Heart right ventricle (tissue), 16 donors: ENCODE measurements around the gene TUBAL3. TPM values are rescaled to one million over a fixed set of nuclear protein-coding genes. Genes with fewer than 3 reads are reported as not detected.

Experiments
- ATAC-seq, 8 donors: fragments of 200-7000 bp; cut with Tn5 transposase; one replicate each; pipeline ENCODE4 v1.9.1; 2020; ENCODE audit warnings: mild to moderate bottlenecking in 8 of 8, moderate library complexity in 8 of 8, moderate number of reproducible peaks in 1 of 8
- DNase-seq, 2 donors: peaks; one replicate each; pipeline ENCODE4 v3.0.0-alpha.2; 2020
- H3K27ac ChIP-seq, 10 donors: fragments of 200-600 bp; sonication (generic) in 2 of 10; one replicate each; pipeline versions ENCODE4 v1.5.0 to v1.8.0; 2020 to 2022; ENCODE audit warnings: mild to moderate bottlenecking in 3 of 10
- H3K27me3 ChIP-seq, 7 donors: fragments of 200-600 bp; one replicate each; pipeline ENCODE4 v1.8.0; 2021 to 2022; ENCODE audit warnings: mild to moderate bottlenecking in 2 of 7
- H3K36me3 ChIP-seq, 9 donors: fragments of 200-600 bp; sonication (generic) in 1 of 9; one replicate each; pipeline versions ENCODE4 v1.5.0 to v1.8.0; 2020 to 2022; ENCODE audit warnings: mild to moderate bottlenecking in 2 of 9
- H3K4me1 ChIP-seq, 9 donors: fragments of 200-600 bp; sonication (generic) in 1 of 9; one replicate each; pipeline versions ENCODE4 v1.5.0 to v1.8.0; 2020 to 2022; ENCODE audit warnings: mild to moderate bottlenecking in 4 of 9
- H3K4me3 ChIP-seq, 10 donors: fragments of 200-600 bp; sonication (generic) in 2 of 10; one replicate each; pipeline versions ENCODE4 v1.5.0 to v1.8.0; 2020 to 2022; ENCODE audit warnings: mild to moderate bottlenecking in 7 of 10, moderate library complexity in 2 of 10
- H3K9me3 ChIP-seq, 11 donors: fragments of 200-600 bp in 10 of 11; sonication (generic) in 2 of 11; one replicate each; pipeline versions ENCODE4 v1.5.0 to v1.8.0; 2013 to 2022; ENCODE audit warnings: mild to moderate bottlenecking in 2 of 11, control low read depth in 1 of 11, moderate library complexity in 1 of 11
- WGBS, 2 donors: extraction: QIAGEN DNeasy Blood & Tissue Kit; methylation state at CpG; one replicate each; pipeline ENCODE4 v1.1.7; 2013; ENCODE audit warnings: inconsistent platforms in 1 of 2; 5-methylcytosine and 5-hydroxymethylcytosine counted together
- intact Hi-C, 10 donors: fragments of 100-400 bp; cut with DNase I; formaldehyde crosslinking; loops; one replicate each; pipeline versions ENCODE4 v1.11.1 to v1.14.2; 2022
- polyA plus RNA-seq, 2 donors: library from polyadenylated mRNA; stranded (reverse); fragments of 200-250 nt; gene quantifications; one replicate each; pipeline ENCODE4 v1.2.3, GENCODE V29; 2013
- total RNA-seq, 10 donors: library from RNA; stranded (reverse); fragmentation: NEBNext Ultra II Directional in 3 of 10; extraction: Animal tissue kit (Norgen Biotek cat#: 25700) in 3 of 10; gene quantifications; one replicate each; pipeline versions ENCODE4 v1.2.1 to v1.2.4, GENCODE V29; 2021 to 2023
- TF ChIP-seq, protein P1 (sequence below), 9 donors: fragments of 200-600 bp; sonication (generic) in 2 of 9; IDR thresholded peaks; one replicate each; pipeline versions ENCODE4 v1.5.0 to v1.8.0; 2021 to 2022; ENCODE audit warnings: antibody characterized with exemption in 9 of 9, mild to moderate bottlenecking in 5 of 9, moderate library complexity in 1 of 9
- donor health status: Arrhythmogenic right ventricular cardiomyopathy.
- donor health status: ischemic (EF 13 %, LVEDD 7.1; RV severe dilation, severe dysfunction).
- donor health status: healthy with polysubstance abuse.
- donor health status: DM: no; HTN: yes; CAD: no.
- donor health status: DM: no; HTN: no; CAD: no.
- donor health status: ischemic (EF 25% LVEDD 6.9; RV normal size, moderate dysfunction).
- donor health status: ischemic (EF 25% LVEDD 5.7; RV mildly dilated, moderate dysfunction).
- donor health status: healthy.
- donor health status: DM: yes; HTN: yes; CAD: no.
- donor health status: Ischemic cardiomyopathy.
- donor health status: ischemic (EF 35%, LVEDD 5.7; RV mildly dilated, moderate dysfunction).
- donor health status: nonischemic (EF 11% LVEDD 7.7; RV severe dilation, severe dysfunction).
- donor health status: DM: yes; HTN: yes; CAD: no.
- donor health status: PGD.
- donor health status: ischemic (EF 29% LVEDD 5.4; RV normal size, mild dysfunction).
- donor health status: nonischemic (EF 23%, LVEDD 6.1; RV moderate dilation, normal function).

Gene TUBAL3
- total and polyA plus RNA-seq, 12 donors = 0.14 to 0.72 (median 0.20) TPM; not detected in 3

DNA sequence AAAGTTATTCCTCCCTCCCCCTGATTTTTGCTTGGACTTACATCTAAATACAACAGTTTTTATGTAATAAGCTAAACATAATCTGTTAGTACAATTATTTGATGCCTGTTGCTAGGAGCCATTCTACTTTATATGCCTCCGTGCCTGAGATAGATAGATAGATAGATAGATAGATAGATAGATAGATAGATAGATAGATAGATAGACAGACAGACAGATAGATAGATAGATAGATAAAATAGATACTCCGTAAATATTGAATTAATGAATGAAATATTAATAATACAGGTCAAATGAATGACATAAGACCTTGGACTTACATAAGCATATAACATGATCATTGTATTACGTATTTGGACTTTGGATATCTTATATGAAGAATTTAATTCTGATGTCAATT is 30.7 kb upstream of the TUBAL3 start:
- 91 to 96% methylated on average over 3 of the region's 3 CpGs for WGBS, 2 donors
- intact Hi-C loops = loop anchor here in 4 of 10 donors (2.0 to 10.0 kb wide), 4 partner anchors 439 to 618 kb away; no protein-coding TSS in a partner anchor
- no peaks in the 10 kb centered on the region for H3K4me1 ChIP-seq
- ATAC-seq (no peak), DNase-seq (no peak)
- H3K27me3 ChIP-seq = no peaks in the 10 kb centered on the region
- TF ChIP-seq, protein P1, sequence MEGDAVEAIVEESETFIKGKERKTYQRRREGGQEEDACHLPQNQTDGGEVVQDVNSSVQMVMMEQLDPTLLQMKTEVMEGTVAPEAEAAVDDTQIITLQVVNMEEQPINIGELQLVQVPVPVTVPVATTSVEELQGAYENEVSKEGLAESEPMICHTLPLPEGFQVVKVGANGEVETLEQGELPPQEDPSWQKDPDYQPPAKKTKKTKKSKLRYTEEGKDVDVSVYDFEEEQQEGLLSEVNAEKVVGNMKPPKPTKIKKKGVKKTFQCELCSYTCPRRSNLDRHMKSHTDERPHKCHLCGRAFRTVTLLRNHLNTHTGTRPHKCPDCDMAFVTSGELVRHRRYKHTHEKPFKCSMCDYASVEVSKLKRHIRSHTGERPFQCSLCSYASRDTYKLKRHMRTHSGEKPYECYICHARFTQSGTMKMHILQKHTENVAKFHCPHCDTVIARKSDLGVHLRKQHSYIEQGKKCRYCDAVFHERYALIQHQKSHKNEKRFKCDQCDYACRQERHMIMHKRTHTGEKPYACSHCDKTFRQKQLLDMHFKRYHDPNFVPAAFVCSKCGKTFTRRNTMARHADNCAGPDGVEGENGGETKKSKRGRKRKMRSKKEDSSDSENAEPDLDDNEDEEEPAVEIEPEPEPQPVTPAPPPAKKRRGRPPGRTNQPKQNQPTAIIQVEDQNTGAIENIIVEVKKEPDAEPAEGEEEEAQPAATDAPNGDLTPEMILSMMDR (IDR thresholded peaks at IDR 0.05) = no peak
- no peak overlapping the region for H3K4me3 ChIP-seq
- peaks cover 0 to 8% (median 0%) of the 10 kb centered on the region in 11 donors for H3K9me3 ChIP-seq
- peaks cover 0 to 16% (median 0%) of the 10 kb centered on the region in 9 donors for H3K36me3 ChIP-seq
- no peak overlapping the region for H3K27ac ChIP-seq

DNA sequence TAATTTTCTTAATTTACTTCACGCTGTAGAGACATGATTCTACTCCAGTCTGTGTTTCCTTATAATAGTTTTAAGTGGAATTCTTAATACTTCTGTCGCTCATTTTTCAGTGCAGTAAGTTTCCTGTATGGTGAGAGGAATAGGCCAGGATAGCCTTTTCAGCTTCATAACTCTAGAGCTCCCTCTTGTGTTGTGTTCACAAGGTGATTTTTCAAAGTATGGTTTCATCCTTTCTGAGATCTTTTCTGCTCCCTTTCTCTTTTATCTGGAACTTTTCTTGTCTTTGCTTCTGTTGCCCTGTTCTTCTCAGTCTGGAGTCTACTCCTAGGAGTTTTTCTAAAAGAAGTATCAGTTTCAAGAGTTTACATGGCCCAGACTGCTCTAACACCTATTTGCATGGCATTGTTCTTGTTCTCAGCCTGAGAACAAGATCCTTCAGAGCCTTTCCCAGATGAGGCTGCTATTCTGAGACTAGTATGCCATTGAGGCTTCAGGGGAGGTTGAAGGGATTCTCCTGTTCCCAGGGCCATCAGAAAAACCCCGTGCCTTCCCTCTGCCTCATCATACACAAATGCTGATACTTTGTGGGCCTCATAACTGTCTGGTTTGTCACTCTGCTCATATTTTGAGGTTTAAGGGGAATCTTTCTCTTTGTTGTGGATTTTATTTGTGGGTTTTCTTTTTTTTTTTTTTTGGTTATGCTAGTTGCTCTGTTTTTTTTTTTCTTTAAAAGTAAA is 29.6 kb upstream of the TUBAL3 start:
- WGBS, 2 donors = 51 to 54% methylated on average over 3 of the region's 3 CpGs
- H3K27ac ChIP-seq = no peak overlapping the region
- TF ChIP-seq, protein P1 (IDR thresholded peaks at IDR 0.05) = peak; percentile 26 to 79 (median 71)
- DNase-seq (no peak), ATAC-seq (peak in 3 of 8 donors; percentile 59 to 68 (median 61))
- H3K4me1 ChIP-seq = no peaks in the 10 kb centered on the region
- H3K4me3 ChIP-seq = no peak overlapping the region
- peaks cover 0 to 8% (median 0%) of the 10 kb centered on the region in 11 donors for H3K9me3 ChIP-seq
- peaks cover 0 to 27% (median 0%) of the 10 kb centered on the region in 9 donors for H3K36me3 ChIP-seq
- intact Hi-C loops = loop anchor here in 9 of 10 donors (1.0 to 10.0 kb wide), 6 partner anchors 441 to 589 kb away; no protein-coding TSS in a partner anchor
- H3K27me3 ChIP-seq = no peaks in the 10 kb centered on the region

DNA sequence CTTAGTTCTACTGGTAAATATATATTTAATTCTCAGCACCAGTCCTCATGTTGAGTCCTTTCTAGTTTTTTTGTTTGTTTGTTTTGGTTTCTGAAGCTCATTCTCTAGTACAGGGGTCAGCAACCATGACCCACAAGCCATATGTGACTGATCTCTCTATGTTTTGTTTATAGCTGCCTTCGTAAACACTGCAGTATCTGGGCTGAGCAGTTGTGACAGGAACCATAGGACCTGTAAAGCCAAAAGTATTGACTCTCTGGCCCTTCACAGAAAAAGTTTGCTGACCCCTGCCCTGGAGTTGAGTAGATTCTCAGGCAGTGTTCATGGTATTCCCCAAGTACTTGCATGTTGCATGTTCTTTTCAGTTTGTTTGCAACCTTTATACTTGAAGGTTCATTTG is 28.6 kb upstream of the TUBAL3 start:
- H3K27me3 ChIP-seq = no peaks in the 10 kb centered on the region
- ATAC-seq (no peak), DNase-seq (no peak)
- H3K4me1 ChIP-seq = peaks cover 0 to 2% (median 0%) of the 10 kb centered on the region in 9 donors
- 85 to 86% methylated on average over 1 of the region's 1 CpG for WGBS, 2 donors
- H3K4me3 ChIP-seq = no peak overlapping the region
- no peak overlapping the region for H3K27ac ChIP-seq
- TF ChIP-seq, protein P1 (IDR thresholded peaks at IDR 0.05) = no peak
- intact Hi-C loops = loop anchor here in 7 of 10 donors (5.0 to 10.0 kb wide), 4 partner anchors 442 to 588 kb away; no protein-coding TSS in a partner anchor
- H3K36me3 ChIP-seq = peaks cover 0 to 27% (median 0%) of the 10 kb centered on the region in 9 donors
- peaks cover 0 to 8% (median 0%) of the 10 kb centered on the region in 11 donors for H3K9me3 ChIP-seq

DNA sequence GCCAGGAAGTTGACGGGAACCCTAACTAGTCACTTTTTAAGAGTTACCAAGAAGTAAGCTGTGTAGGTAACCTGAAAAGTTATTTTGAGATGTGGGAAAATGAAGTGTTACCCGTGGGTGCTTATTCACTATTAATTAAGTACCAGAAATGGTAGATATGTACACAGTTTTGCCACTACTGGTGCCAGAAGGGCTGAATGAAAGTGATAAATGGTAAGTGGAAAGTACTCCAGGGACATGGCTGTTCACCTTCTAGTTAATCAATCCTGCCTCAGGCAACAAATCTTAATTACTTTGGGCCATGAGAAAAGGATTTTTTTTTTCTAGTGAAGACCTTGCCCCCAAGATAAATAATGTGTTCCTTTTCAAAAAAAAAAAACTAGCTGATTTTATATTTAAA is 23.5 kb upstream of the TUBAL3 start:
- peak overlapping the region in 1 of 10 donors; percentile 27 for H3K27ac ChIP-seq
- TF ChIP-seq, protein P1 (IDR thresholded peaks at IDR 0.05) = no peak
- peaks cover 0 to 27% (median 0%) of the 10 kb centered on the region in 9 donors for H3K36me3 ChIP-seq
- no peak overlapping the region for H3K4me3 ChIP-seq
- peaks cover 0 to 14% (median 0%) of the 10 kb centered on the region in 9 donors for H3K4me1 ChIP-seq
- intact Hi-C loops = no loop called here
- ATAC-seq = no peak
- H3K9me3 ChIP-seq = peaks cover 0 to 8% (median 0%) of the 10 kb centered on the region in 11 donors
- H3K27me3 ChIP-seq = no peaks in the 10 kb centered on the region
- WGBS, 2 donors = 68 to 71% methylated on average over 2 of the region's 2 CpGs
- DNase-seq = no peak
